Vagina (tissue), 2 donors: ENCODE results near the gene DNAAF8.

Experiments used
- CTCF ChIP-seq, 3 experiments: fragments of 450-650 bp in 2 of 3; fragments of 200-600 bp in 1 of 3; sonication (generic) in 1 of 3; IDR thresholded peaks; one replicate each; pipeline ENCODE4 v1.5.1; 2017 to 2019; ENCODE audit warnings: antibody characterized with exemption in 3 of 3, mild to moderate bottlenecking in 2 of 3, moderate library complexity in 2 of 3
- POLR2A ChIP-seq, 2 donors: fragments of 450-650 bp; IDR thresholded peaks; one replicate each; pipeline ENCODE4 v1.6.1; 2017; ENCODE audit warnings: antibody characterized with exemption in 2 of 2, mild to moderate bottlenecking in 2 of 2, moderate library complexity in 2 of 2
- POLR2AphosphoS5 ChIP-seq, 2 donors: sonication (generic); formaldehyde crosslinking; IDR thresholded peaks; one replicate each; pipeline ENCODE4 v1.9.0; 2017; ENCODE audit warnings: antibody characterized with exemption in 2 of 2, mild to moderate bottlenecking in 2 of 2, low read depth in 1 of 2; ENCODE audit not compliant: insufficient read depth in 1 of 2

- no peak for TF ChIP-seq CTCF (IDR thresholded peaks at IDR 0.05)
- TF ChIP-seq POLR2AphosphoS5 (IDR thresholded peaks at IDR 0.05; ENCODE audit: insufficient read depth in 1 of 2, low read depth in 1 of 2), result no peak
- TF ChIP-seq POLR2A (IDR thresholded peaks at IDR 0.05), result no peak
These were observed 21.4 kb downstream of the DNAAF8 start for GRCh38 chr16:4755687-4756086.
